Mucosa of gallbladder (tissue), 1 donor: ENCODE data around the gene TSR1. TPM values are rescaled to one million over a fixed set of nuclear protein-coding genes. Genes with fewer than 3 reads are reported as not detected.
A peak's percentile ranks its signal among the peaks of the same experiment; 100 is the strongest.

Experiments
- DNase-seq: peaks from one replicate; pipeline ENCODE4 v3.0.0-alpha.2; 2020; ENCODE audit warnings: low spot score
- total RNA-seq: library from RNA; stranded (reverse); gene quantifications from one replicate; pipeline ENCODE4 v1.2.1, GENCODE V29; 2021
- donor health status: DM: no; HTN: no; CAD: no.

TSR1 gene
- 18.8 TPM for total RNA-seq

DNA sequence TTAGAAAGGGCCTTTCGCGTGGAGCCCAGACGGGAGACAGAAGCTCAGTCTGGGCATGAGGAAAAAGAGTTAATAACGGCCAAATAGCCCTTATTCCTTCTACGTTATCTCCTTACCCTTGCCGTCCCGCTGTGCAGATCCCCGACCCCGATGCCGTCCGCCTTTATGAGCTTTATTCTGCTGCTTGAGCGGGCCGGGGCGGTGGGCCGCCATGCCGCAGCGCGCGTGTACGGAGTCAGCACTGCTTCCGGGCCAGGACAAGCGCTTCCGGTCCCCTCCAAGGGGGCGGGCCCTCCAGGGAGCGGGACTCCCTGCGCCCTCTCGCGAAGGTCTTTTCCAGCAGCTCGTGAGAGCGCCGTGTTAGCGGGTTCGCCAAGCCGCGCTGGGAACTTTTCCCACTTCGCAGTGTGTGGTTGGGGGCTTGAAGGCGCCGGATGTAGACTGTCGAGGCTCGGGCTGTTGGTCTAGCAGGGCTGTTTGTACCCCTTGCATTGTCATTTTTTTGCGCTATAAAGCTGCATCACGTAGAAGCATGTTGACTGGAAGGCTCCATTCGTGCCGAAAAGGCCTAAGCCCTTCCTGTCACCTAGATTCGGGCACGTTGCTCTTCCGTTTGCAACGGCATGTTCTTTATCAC is at the start of gene TSR1:
Gene TSR1, minus strand, starts transcription at position 243 of the 637 bp plus-strand sequence. Its CDS starts 30 bp downstream, at position 213.
- DNase-seq = peak; percentile 91

DNA sequence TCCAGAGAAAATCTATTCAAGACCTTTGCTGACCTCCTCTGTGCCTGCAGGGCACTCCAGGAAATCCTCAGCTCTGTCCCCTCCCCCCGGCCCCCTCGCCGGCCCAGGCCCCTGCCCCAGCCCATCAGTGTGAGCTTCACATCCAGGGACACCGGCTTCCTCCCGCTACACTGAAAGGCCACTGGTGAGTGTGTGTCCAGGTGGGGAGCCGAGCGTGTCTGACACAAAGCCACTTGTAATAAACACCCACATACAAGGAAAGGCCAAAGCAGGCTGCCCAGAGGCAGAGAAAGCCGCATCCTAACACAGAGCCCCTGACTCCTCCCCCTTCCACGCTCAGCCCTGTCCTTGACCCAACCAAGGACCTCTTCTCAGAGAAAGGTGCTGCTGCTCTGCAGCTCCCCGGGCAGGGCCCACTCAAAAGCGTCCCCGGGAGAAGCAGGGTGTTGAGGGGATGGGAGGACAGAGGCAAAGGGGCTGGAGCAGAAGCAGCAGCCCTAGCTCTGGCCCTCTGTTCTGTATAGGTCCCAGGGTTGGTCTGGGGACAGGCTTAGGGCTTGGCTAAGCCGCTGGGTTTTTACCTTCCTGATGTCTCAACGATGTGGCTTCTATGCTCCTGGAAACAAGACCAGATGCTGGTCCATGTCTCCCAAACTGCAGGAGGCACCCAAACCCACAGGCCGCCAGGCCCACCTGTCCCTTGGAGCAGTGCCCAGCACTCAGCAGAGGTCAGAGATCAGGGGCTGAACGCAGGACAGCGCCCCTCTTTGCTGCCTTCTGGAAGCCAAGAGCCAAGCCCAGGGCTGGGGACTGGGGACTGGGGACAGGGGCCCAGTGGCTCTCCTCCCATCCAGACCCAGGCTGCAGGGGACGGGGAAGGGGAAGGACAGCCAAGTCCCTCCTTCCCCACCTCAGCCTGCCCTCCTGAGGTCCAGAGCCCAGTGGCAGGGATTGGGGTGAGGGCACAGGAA is 49.3 kb upstream of the TSR1 start:
- DNase-seq = no peak

DNA sequence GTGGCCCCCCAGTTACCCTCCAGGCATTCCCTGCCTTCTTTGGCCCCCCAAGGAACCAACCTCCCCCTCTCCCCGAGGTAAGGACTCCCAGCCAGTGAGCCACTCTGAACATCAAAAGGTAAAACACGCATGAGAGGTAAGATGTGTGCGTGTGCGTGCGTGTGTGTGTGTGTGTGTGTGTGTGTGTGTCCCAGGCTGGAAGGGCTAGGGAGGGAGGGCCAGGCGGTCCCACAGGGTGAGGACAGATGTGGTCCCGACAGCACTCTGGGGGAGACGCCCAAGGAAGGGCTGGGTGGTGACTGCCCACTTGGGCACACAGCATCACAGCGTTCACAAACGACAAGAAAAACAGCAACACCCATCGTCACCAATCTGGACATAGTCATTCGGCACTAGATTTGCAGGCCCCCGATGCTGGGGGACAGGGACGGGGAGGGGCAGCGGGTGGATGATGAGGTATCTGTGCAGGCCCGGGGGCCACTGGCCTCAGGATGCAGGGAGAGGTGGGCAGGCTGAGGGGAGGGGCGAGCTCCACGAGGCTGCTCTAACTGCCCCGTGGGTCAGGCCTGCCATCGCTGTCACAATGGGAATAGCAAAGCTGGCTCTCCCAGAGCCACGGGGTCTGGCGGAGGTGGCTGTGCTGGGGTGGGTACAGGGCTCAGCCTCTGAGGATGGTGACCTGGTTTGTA is 48.3 kb upstream of the TSR1 start:
- no peak for DNase-seq

DNA sequence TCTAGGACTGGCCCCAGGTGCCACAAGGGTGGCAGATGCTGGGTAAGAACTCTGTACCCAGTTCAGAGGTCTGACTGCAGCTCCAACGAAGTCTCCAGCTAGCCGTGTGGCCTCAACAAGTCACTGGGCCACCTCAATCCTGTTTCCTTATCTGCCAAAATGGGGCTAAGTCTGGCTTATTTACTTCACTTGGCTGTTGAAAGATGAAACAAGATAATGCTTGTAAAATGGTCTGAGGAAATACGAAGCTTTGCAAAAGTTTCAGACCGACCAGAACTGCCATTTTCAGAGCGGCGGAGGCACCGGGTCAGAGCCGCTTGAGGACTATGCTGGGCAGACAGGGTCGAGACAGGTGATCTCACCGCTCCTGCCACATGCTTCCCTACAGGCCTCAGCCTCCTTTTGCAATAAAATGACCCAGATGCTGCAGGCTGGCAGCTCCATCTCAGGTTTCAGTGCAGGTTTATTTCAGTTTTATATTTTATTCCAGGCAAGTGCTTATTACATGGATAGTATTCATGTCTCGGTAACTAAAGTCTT is 47.4 kb upstream of the TSR1 start:
- no peak for DNase-seq

DNA sequence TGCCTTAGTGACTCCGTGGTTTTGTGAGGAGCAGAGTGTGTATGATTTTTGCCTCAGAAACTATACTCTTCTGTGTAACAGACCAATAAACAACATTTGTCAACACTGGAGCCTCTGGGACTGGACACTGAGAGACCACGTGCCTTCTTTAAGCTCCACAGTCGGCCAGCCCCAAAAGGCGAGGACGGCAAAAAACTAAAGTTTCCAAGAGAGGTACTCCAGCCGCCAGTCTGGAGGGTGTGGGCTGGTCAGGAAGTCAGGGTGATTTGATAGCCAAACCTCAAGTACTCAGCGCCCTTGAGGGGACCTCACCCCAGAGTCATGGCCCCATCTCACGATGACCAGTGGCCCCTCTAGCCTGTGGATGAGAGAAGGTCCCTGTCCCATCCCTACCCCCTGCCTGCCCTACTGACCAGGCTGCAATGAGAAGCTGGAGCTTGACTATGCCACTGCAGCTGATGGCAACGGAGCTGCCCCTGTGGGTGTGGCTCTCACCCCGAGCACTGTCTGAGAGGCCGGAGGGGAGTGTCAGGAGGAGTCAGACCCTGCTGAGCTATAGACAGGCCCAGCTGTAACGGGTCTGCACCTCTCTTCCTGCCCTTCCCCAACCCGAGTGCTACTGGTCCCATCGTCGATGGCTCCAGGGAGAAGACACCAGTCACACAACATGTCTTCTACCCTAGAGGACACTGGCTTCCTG is 44.8 kb upstream of the TSR1 start:
- DNase-seq = no peak

DNA sequence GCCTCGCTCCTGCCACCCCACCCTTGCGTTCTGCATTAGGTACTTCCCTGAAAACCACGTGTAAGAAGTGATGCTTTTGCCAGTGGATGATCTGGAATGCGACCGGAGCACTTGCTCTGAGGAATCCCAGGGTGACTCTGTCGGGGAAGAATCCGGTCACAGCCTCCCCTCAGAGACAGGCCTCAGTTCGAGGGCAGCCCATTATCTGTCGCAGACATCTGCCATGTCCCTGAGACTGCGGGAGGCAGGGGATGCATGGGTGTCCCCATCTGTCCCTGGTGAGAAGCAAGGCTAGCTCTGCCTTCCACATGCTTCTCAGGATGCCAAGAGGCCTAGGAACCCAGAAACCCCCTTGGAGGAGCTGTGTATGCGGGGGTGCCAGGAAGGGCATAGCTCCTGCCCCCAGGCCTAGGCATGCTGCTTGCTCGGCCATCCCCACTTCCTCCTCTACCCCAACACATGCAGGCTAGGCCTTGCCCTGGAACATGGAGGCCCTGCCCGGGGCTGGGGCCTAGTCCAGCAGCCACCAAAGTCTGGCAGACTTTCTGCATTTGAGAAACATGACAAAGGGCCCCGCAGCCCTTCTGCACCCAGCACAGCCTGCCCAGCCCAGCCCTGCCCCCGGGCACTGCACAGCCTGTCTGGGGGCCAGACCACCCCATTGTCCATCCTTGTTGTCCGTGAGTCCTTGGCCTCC is 44.1 kb upstream of the TSR1 start:
- DNase-seq = no peak

DNA sequence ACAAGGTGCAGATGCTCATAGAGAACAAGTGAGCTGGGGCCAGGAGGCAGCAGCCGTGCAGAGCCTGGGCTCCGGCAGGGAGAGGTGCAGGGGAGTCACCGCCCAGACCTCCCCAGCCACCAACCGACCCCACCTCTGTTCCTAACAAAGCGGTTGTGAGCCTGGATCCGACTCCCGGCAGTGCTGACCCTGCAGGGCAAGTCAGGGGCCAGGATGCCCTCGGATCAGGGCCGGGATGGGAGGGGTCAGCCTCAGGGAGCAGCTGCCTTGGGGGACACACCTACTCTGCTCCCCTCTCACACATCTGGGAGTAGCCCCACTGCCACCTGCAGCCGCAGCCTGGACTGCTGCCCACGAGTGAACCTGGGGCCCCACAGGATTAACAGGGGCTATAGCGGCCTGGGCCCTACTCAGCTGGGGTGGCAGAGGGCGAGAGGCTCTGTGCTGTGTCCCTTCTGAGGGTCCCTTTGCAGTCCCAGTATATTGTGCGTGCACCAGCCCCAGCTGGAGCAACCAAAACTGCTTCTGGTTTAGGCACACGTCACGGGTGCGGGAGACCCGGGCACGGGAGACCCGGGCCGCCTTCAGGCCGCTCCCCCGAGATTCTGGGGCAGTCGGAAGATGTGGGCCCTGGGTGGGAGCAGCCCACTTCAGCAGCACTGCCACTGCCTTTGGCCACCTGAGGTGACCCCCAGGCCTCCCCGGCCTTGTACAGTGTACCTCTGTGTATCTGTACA is 43.4 kb upstream of the TSR1 start:
- no peak for DNase-seq

DNA sequence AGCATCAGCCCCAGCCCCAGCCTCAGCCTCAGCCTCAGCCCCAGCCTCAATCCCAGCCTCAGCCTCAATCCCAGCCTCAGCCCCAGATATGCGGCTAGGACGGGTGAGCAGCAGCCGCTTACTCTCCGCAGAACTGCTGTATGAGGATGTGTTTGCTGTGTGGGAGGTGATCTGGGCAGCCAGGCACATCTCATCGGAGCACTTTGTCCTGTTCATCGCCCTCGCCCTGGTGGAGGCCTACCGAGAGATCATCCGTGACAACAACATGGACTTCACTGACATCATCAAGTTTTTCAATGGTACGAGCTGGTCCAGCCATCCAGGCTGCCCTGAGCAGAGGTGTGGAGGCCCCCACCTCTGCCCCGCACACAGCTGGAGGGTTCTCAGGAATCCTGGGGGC is 42.6 kb upstream of the TSR1 start:
- DNase-seq = no peak

DNA sequence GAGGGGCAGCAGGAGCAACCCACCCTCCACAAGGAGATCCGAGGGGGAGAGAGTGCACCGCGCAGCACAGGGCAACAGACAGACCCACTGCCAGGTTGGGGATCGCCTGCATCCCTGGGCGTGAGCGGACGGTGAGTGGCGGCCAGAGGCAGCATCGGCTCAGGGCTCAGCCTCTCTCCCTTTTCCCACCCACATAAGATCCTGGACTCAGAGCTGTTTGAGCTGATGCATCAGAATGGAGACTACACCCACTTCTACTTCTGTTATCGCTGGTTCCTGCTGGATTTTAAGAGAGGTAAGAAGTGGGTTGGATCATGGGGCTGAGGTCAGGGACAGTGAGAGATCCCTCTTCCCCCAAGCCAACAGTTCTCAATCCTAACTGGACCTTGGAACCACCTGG is 41.4 kb upstream of the TSR1 start:
- no peak for DNase-seq

DNA sequence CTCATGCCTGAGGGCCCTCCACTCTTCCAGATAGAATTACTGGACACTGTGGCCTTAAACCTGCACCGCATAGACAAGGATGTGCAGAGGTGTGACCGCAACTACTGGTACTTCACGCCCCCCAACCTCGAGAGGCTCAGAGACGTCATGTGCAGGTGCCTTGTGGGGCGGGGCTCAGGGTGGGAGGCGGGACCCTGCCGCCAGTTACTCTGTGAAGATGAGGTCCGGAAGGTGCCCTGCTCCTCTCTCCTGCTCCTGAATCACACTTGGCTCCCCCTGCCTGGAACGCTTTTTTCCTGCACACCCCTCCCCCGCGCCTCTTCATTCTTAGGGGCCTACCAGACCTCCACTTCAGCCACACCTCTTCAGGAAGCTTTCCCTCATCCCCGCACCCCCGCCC is 39.9 kb upstream of the TSR1 start:
- DNase-seq = no peak

DNA sequence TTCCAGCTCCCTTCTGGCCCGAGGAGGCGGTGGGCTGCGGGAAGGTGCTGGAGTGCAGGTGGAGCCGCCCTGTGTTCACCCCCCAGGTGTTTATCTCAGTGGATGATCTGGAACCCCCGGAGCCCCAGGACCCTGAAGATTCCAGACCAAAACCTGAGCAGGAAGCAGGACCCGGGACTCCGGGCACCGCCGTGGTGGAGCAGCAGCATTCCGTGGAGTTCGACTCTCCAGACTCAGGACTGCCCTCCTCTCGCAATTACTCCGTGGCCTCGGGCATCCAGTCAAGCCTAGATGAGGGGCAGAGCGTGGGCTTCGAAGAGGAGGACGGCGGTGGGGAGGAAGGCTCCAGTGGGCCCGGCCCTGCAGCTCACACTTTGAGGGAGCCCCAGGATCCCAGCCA is 39.1 kb upstream of the TSR1 start:
- no peak for DNase-seq

DNA sequence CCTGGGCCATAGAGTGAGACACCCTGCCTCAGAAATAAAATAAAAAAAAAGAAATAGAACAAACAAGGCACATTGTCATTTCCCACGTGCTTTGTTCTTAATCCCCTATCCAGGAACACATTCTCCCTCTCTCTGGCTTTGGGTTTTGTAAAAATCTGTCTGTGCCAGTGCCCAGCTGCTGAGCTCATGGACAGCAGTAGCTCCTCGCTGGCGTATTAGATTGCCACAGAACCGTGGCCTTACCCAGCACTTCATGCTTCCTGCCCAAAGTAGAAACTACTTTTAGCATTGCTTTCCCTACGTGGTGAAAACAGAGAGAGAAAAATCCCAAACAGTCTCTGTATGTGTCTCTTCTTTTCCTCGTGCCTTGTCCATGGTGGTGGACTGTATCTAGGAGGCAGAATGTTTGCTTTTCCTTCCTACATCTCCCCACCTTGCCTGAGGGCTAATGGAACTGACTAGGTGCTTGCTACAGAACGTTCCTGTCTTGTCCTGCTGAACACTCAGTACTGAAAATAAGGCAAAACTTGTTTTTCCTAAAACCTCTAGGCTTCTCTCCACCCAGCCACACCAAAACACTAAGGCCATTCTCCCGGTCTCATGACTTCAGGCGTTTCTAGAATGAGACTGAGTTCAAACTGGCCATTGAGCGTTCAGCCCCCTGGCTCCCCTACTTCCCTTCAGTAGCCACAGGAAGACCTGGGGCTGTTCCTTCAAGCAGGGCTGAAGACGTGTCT is 38.5 kb upstream of the TSR1 start:
- no peak for DNase-seq

DNA sequence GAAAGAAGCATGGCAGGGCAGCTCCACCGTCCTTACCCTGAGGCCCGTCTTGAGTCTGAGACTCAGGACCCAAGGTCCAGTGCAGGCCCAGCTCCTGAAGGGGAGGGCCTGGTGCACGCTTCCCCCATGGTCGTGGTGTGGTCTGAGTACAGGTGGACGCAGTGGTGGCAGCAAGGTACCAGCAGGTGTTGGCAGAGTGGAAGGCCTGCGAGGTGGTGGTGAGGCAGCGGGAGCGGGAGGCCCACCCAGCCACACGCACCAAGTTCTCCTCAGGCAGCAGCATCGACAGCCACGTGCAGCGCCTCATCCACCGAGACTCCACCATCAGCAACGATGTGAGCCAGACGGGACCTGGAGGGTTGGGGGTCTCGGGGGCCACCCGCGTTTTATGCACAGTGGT is 36.9 kb upstream of the TSR1 start:
- no peak for DNase-seq

DNA sequence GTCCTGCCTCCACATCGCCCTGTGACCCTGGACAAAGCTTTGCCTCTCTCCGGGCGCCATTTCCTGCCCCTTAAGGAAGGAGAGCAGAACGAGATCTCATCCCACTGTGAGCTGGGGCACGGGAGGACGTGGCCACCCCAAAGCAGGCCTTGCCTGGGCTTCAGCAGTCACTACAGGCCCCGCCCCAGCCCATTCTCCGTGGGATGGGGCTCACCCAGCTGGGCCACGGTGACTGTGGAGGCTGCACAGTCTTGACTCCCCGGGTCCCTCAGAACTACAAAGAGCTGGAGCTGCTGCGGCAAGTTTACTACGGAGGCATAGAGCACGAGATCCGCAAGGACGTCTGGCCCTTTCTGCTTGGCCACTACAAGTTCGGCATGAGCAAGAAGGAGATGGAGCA is 36.4 kb upstream of the TSR1 start:
- no peak for DNase-seq

DNA sequence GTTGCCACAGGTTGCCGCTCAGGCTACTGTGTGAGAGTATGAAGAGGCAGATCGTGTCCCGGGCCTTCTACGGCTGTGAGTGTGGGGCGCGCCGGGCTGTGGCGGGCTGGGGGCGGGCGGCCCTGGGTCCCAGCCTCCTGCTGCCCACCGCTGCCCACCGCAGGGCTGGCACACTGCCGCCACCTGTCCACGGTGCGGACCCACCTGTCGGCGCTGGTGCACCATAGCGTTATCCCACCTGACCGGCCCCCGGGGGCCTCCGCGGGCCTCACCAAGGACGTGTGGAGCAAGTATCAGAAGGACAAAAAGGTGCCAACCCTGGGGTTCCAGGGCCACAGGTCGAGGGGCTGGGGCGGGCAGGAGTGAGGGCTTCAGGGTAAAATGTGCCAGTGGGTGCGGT is 35.9 kb upstream of the TSR1 start:
- DNase-seq = no peak

DNA sequence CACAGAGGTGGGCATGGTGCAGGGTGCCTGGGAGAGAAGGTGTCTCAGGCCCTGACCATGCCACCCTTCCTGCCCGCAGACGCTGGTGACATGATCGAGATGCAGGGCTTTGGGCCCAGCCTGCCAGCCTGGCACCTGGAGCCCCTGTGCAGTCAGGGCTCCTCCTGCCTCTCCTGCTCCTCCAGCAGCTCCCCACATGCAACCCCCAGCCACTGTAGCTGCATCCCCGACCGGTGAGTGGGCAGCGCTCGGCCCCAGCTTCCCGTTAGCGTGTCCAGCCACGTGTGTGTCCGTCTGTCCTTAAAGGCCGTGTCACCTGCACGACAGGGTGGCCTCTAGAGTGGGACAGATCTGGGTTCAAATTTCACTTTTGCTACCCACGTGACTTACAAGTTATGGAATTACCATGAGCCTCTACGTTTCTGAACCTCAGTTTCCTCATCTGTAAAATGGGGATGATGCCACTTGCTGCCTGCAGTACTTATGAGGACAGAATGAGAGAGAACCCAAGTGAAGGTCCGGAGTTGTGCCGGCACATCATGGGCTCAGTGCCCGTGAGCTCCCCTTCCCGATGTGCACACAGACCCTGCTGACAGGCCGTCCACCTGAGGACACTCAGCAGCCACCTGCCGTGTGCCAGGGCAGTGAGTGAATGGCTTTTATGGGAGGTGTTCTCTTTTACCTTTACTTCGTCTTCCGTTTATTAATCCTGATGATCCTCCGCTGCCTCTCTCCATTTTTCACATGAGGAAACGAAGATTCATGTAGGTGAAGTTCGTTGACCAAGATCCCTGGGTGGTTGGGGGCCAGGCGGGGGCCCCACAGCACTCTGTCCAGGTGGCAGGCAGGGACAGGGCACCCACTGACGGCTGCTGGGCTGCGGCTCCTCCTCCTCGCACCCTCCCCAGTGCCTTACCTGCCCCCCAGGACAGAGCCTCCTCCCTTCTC is 35.2 kb upstream of the TSR1 start:
- no peak for DNase-seq

DNA sequence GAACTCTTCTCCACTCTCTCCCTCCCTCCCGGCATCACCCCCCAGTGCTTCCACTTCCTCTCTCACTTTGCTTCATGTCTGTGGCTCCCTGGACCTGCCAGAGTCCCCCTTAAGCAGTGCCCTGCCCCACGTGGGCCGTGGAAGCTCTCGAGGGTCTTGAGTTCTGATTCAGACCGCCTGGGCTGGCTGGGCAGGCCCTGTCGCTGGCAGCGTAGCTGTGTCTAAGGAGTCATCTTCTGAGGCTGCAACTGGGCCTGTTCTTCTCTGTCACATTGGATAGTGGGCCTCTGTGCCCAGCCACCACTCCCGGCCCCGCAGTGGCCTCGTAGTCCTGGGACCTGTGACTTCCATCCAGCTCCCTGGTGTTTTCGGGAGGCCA is 33.9 kb upstream of the TSR1 start:
- DNase-seq = no peak

DNA sequence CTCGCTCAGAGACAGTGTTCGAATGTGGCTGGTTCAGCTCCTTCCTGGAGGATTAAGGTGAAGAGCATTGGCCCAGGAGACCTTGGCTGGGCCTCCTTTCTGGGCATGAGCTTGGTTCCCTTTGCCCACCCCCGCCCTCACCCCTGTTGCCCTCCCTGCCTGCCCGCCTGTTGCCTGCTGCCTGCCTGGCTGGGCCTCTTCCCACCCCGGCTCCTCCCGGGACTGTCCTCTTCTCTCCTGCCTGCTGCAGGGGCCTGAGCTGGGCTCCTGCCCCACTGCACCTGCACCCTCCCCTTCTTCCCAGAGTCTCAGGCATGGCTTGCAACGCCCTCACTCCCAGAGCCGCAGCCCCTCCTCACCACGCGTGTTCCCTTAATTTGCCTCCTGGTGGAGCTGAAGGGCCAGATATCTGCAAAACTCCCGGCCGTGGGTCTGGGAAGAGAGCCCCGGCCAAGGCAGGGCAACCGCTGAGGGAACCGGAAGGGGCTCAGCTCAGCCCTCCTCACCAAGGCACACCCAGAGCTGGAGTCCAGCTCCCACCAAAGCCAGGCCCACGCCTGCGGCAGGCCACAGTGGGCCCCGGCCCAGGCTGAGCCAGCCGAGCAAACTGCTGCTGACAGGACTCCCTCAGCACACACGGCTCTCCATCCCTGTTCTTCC is 33.4 kb upstream of the TSR1 start:
- DNase-seq = no peak
